H7 (cell line): ENCODE results near the gene CALML6. TPM values are rescaled to one million over a fixed set of nuclear protein-coding genes. Genes with fewer than 3 reads are reported as not detected.

ENCODE experiments used
- DNase-seq: peaks from one replicate; pipeline ENCODE4 v3.0.0; 2012
- H3K27me3 ChIP-seq: 2 replicates; pipeline ENCODE4 v1.6.0; 2011; ENCODE audit warnings: mild to moderate bottlenecking, low read length; ENCODE audit not compliant: control insufficient read depth, insufficient read depth
- H3K36me3 ChIP-seq: replicated peaks from 2 replicates; pipeline ENCODE4 v1.5.1; 2011; ENCODE audit warnings: low read length; ENCODE audit not compliant: control insufficient read depth, insufficient read depth
- H3K4me3 ChIP-seq: 2 replicates; pipeline ENCODE4 v1.5.1; 2011; ENCODE audit warnings: low read depth, mild to moderate bottlenecking, control low read depth, low read length, moderate library complexity; ENCODE audit not compliant: insufficient read depth
- total RNA-seq: library from RNA; depleted of rRNA; stranded (reverse); fragments of >200 nt; shearing (Covaris generic); gene quantifications from 2 replicates; pipeline ENCODE4 v1.2.3, GENCODE V29; 2014; rRNA removed

The CALML6 gene
- total RNA-seq: 1.6 and 3.7 TPM in 2 replicates

- no peak within 1 kb of the TSS for H3K4me3 ChIP-seq
- H3K36me3 ChIP-seq: no peaks in the 10 kb centered on the region
- DNase-seq: no peak
- peaks cover 9% of the 10 kb centered on the region for H3K27me3 ChIP-seq
Observed at GRCh38 chr1:1914971-1915692, at the start of gene CALML6. Gene CALML6, plus strand, starts transcription at chr1:1915260. Its CDS starts 21 bp downstream, at chr1:1915281.

GRCh38 chr1:1867164-1867563 lies 47.9 kb upstream of the CALML6 start:
- Histone ChIP-seq H3K36me3 (no peaks in the 10 kb centered on the region; the same call in none of the 2 replicates), H3K27me3 (no peaks in the 10 kb centered on the region), H3K4me3 (no peak overlapping the region)
- no peak for DNase-seq

GRCh38 chr1:1869469-1869868 lies 45.6 kb upstream of the CALML6 start:
- DNase-seq: no peak
- Histone ChIP-seq H3K4me3 (no peak overlapping the region), H3K27me3 (no peaks in the 10 kb centered on the region), H3K36me3 (peaks cover 2% of the 10 kb centered on the region)

- Histone ChIP-seq H3K4me3 (no peak overlapping the region), H3K36me3 (peaks cover 12% of the 10 kb centered on the region)
- no peak for DNase-seq
Observed at GRCh38 chr1:1872329-1872994, 42.6 kb upstream of the CALML6 start.

GRCh38 chr1:1873186-1873585 lies 41.9 kb upstream of the CALML6 start:
- DNase-seq: no peak
- Histone ChIP-seq H3K36me3 (peaks cover 12% of the 10 kb centered on the region), H3K4me3 (no peak overlapping the region), H3K27me3 (no peaks in the 10 kb centered on the region)

More at GRCh38 chr1:1872329-1872994, 42.6 kb upstream of the CALML6 start:
- H3K27me3 ChIP-seq: no peaks in the 10 kb centered on the region

GRCh38 chr1:1874901-1875300 lies 40.2 kb upstream of the CALML6 start:
- Histone ChIP-seq H3K36me3 (peaks cover 12% of the 10 kb centered on the region), H3K27me3 (no peaks in the 10 kb centered on the region), H3K4me3 (no peak overlapping the region)
- no peak for DNase-seq

- H3K4me3 ChIP-seq: no peak overlapping the region
- H3K27me3 ChIP-seq: no peaks in the 10 kb centered on the region
- no peak for DNase-seq
- peaks cover 12% of the 10 kb centered on the region for H3K36me3 ChIP-seq
Observed at GRCh38 chr1:1875932-1876331, 39.1 kb upstream of the CALML6 start.

- peaks cover 12% of the 10 kb centered on the region for H3K36me3 ChIP-seq
- no peak for DNase-seq
Observed at GRCh38 chr1:1876335-1876930, 38.6 kb upstream of the CALML6 start.

GRCh38 chr1:1877865-1878436 lies 37.1 kb upstream of the CALML6 start:
- Histone ChIP-seq H3K27me3 (no peaks in the 10 kb centered on the region), H3K36me3 (peaks cover 12% of the 10 kb centered on the region), H3K4me3 (no peak overlapping the region)
- no peak for DNase-seq

More at GRCh38 chr1:1876335-1876930, 38.6 kb upstream of the CALML6 start:
- Histone ChIP-seq H3K27me3 (no peaks in the 10 kb centered on the region), H3K4me3 (no peak overlapping the region)

GRCh38 chr1:1879942-1880341 lies 35.1 kb upstream of the CALML6 start:
- peaks cover 10% of the 10 kb centered on the region for H3K36me3 ChIP-seq
- no peak for DNase-seq
- no peaks in the 10 kb centered on the region for H3K27me3 ChIP-seq
- H3K4me3 ChIP-seq: no peak overlapping the region

- H3K36me3 ChIP-seq: peaks cover 7% of the 10 kb centered on the region
- no peak for DNase-seq
- no peak overlapping the region for H3K4me3 ChIP-seq
- no peaks in the 10 kb centered on the region for H3K27me3 ChIP-seq
Observed at GRCh38 chr1:1880617-1881312, 34.3 kb upstream of the CALML6 start.

GRCh38 chr1:1881727-1882126 lies 33.3 kb upstream of the CALML6 start:
- Histone ChIP-seq H3K36me3 (no peaks in the 10 kb centered on the region; the same call in 1 of the 2 replicates), H3K4me3 (no peak overlapping the region), H3K27me3 (no peaks in the 10 kb centered on the region)
- DNase-seq: no peak

GRCh38 chr1:1883092-1883873 lies 31.8 kb upstream of the CALML6 start:
- no peak overlapping the region for H3K4me3 ChIP-seq
- H3K36me3 ChIP-seq: no peaks in the 10 kb centered on the region; the same call in 1 of the 2 replicates
- DNase-seq: no peak
- no peaks in the 10 kb centered on the region for H3K27me3 ChIP-seq
